Stromal cell of bone marrow (primary cell): ENCODE data around the gene PTPRA.

Source experiments
- DNase-seq: peaks from one replicate; pipeline ENCODE4 v3.0.0-alpha.2; 2012; ENCODE audit warnings: low read depth

The PTPRA gene

GRCh38 chr20:2937902-2938301, 64.6 kb downstream of the PTPRA start:
- DNase-seq: no peak

- peak; percentile 21 for DNase-seq
Observed at GRCh38 chr20:2942439-2942838, 69.2 kb downstream of the PTPRA start.

- DNase-seq: peak; percentile 34
Observed at GRCh38 chr20:2946988-2947961, 74.0 kb downstream of the PTPRA start.

GRCh38 chr20:2948968-2949367, 75.7 kb downstream of the PTPRA start:
- no peak for DNase-seq

GRCh38 chr20:2952766-2953165, 79.5 kb downstream of the PTPRA start:
- DNase-seq: no peak

- DNase-seq: no peak
Observed at GRCh38 chr20:2955257-2955970, 82.1 kb downstream of the PTPRA start.

GRCh38 chr20:2956480-2956879, 83.2 kb downstream of the PTPRA start:
- no peak for DNase-seq

GRCh38 chr20:2967841-2968240, 94.6 kb downstream of the PTPRA start:
- DNase-seq: no peak

GRCh38 chr20:2972126-2972525, 98.8 kb downstream of the PTPRA start:
- DNase-seq: no peak

GRCh38 chr20:2973574-2973973, 100.3 kb downstream of the PTPRA start:
- DNase-seq: no peak

- DNase-seq: no peak
Observed at GRCh38 chr20:2978519-2978918, 105.2 kb downstream of the PTPRA start.

- no peak for DNase-seq
Observed at GRCh38 chr20:2981646-2982045, 108.4 kb downstream of the PTPRA start.

- DNase-seq: no peak
Observed at GRCh38 chr20:2983508-2983907, 110.2 kb downstream of the PTPRA start.

- DNase-seq: no peak
Observed at GRCh38 chr20:2984028-2984501, 110.8 kb downstream of the PTPRA start.

GRCh38 chr20:2984956-2985661, 111.8 kb downstream of the PTPRA start:
- peak; percentile 22 for DNase-seq

GRCh38 chr20:2986466-2986865, 113.2 kb downstream of the PTPRA start:
- peak; percentile 38 for DNase-seq

- no peak for DNase-seq
Observed at GRCh38 chr20:2987861-2988260, 114.6 kb downstream of the PTPRA start.

GRCh38 chr20:2991532-2991931, 118.3 kb downstream of the PTPRA start:
- DNase-seq: no peak

GRCh38 chr20:2993250-2993649, 120.0 kb downstream of the PTPRA start:
- DNase-seq: no peak

GRCh38 chr20:2995796-2996195, 122.5 kb downstream of the PTPRA start:
- DNase-seq: no peak

GRCh38 chr20:2998728-2999127, 125.4 kb downstream of the PTPRA start:
- no peak for DNase-seq

GRCh38 chr20:3000852-3001523, 127.7 kb downstream of the PTPRA start:
- peak; percentile 41 for DNase-seq
